ENCODE data around the gene RETREG1.
A peak's percentile ranks its signal among the peaks of the same experiment; 100 is the strongest.
"Not testable (repeated sequence)": the region's sequence is repeated elsewhere in the genome, so short reads cannot be mapped to it uniquely, and the experiment has no call there.

Gene RETREG1

DNA sequence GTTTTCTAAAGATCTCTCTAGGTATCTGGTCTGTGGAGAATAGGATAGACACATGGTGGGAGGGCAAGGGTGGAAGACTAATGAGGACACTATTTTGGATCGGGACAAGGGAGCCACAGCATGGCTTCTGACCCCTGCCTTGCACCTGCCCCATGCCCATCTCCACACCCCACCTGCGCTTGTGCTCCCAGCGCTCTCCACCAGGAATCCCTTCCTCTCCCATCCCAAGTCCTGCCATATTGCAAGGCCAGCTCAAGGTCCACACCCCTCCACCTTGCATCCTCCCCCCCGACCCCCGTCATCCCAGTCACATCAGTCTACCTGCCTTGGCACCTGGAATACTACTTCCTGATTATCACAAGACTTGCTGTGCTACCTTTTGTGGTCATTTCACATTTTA, 44.2 kb upstream of the RETREG1 start:
- TF ChIP-seq, protein P1, sequence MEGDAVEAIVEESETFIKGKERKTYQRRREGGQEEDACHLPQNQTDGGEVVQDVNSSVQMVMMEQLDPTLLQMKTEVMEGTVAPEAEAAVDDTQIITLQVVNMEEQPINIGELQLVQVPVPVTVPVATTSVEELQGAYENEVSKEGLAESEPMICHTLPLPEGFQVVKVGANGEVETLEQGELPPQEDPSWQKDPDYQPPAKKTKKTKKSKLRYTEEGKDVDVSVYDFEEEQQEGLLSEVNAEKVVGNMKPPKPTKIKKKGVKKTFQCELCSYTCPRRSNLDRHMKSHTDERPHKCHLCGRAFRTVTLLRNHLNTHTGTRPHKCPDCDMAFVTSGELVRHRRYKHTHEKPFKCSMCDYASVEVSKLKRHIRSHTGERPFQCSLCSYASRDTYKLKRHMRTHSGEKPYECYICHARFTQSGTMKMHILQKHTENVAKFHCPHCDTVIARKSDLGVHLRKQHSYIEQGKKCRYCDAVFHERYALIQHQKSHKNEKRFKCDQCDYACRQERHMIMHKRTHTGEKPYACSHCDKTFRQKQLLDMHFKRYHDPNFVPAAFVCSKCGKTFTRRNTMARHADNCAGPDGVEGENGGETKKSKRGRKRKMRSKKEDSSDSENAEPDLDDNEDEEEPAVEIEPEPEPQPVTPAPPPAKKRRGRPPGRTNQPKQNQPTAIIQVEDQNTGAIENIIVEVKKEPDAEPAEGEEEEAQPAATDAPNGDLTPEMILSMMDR (IDR thresholded peaks at IDR 0.05; ENCODE audit: low read depth, low read length, missing control alignments): no peak
- DNase-seq (ENCODE audit: low read depth): no peak
- H3K4me3 ChIP-seq (ENCODE audit: low read depth, low read length): no peak overlapping the region
- in situ Hi-C loops (cut with HindIII; ENCODE audit: low sequenced_read_pairs): loop anchor here (10.0 kb wide), 1 partner anchor 56 kb away; no protein-coding TSS in a partner anchor

DNA sequence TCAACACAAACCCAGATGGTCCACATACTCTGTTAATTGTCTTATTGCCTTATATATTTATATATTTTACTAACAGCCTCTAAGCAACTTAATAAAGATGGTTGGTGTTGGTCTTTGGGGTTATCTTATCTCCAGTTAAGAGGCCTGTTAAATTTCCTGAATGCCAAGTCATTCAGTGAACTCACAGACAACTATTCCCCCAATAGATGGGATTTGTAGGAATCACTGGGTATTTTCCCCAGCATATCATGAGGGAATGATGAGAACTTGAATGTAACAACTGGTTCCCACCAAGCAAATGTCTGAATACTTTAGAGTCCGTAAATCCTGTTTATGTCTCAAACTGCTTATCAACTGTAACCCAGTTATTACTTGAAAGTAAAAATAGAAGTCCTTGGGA, 42.7 kb upstream of the RETREG1 start:
- H3K4me3 ChIP-seq (ENCODE audit: low read depth, low read length): no peak overlapping the region
- no peak for DNase-seq (ENCODE audit: low read depth)
- TF ChIP-seq, protein P1 (IDR thresholded peaks at IDR 0.05; ENCODE audit: low read depth, low read length, missing control alignments): no peak
- in situ Hi-C loops (cut with HindIII; ENCODE audit: low sequenced_read_pairs): no loop called here

DNA sequence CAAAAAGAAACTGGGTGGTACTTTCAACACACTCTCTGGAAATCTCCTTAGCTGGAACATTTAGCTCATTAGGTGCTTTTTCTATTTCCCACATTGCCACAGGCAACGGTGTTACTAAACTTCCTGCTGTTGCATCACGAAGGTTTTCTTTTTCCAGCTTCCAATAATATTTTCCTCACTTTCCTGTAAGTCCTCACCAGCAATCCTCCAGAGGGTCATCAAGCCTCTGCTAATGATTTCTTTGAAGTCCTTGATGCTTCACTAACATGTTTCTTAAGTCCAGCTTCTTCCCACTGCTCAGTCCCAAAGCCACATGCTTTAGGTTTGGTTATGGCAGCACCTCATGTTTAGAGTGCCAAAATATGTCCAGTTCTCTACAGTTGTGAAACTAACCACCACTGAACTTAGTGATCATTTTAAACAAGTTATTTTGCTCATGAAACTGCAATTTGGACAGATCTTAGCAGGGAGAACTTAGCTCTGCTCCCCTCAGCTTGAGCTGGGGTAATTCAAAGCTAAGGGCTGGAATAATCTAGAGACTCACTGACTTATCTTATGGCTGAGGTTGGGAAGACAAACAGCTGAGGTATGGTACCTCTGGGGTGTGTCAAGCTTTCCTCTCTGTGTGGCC, 39.9 kb upstream of the RETREG1 start:
- in situ Hi-C loops (cut with HindIII; ENCODE audit: low sequenced_read_pairs): no loop called here
- TF ChIP-seq, protein P1 (IDR thresholded peaks at IDR 0.05; ENCODE audit: low read depth, low read length, missing control alignments): no peak
- H3K4me3 ChIP-seq (ENCODE audit: low read depth, low read length): no peak overlapping the region
- DNase-seq (ENCODE audit: low read depth): peak; percentile 53

DNA sequence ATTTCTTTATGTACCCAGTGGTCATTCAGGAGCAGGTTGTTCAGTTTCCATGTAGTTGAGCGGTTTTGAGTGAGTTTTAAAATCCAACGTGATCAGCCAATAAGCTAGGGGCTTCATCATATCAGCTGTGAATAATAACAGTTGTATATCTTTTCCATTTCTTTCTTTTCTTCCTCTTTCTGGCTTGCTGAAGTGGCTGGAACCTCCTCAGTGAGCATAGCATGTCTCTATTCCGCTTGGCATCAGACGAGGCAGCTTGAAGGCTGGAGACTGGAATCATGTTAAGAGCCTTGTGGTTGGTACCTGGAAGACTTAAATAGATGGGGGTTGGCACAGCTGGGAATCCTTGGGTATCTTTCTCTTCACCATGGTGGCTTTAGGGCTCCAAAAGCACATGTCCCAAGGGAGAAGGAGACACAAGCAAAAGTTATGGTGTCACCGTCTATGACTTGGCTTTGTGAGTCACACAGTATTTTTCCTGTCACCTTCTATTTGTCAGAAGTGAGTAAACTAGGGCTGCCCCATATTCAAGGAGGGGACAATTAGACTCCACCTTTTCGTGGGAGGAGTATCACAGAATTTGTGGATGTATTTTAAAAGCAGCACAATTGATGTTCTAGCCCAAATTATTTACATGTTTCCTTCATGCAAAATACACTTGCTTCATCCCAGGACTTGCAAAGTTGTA, 38.0 kb upstream of the RETREG1 start:
- no peak overlapping the region for H3K4me3 ChIP-seq (ENCODE audit: low read depth, low read length)
- no peak for DNase-seq (ENCODE audit: low read depth)
- in situ Hi-C loops (cut with HindIII; ENCODE audit: low sequenced_read_pairs): no loop called here
- TF ChIP-seq, protein P1 (IDR thresholded peaks at IDR 0.05; ENCODE audit: low read depth, low read length, missing control alignments): no peak

DNA sequence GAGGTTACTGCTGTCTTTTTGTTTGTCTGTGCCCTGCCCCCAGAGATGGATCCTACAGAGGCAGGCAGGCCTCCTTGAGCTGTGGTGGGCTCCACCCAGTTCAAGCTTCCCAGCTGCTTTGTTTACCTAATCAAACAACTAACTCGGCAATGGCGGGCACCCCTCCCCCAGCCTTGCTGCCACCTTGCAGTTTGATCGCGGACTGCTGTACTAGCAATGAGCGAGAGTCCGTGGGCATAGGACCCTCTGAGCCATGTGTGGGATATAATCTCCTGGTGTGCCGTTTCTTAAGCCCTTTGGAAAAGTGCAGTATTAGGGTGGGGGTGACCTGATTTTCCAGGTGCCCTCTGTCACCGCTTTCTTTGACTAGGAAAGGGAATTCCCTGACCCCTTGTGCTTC, 31.9 kb upstream of the RETREG1 start:
- H3K4me3 ChIP-seq (ENCODE audit: low read depth, low read length); DNase-seq (ENCODE audit: low read depth); in situ Hi-C loops (cut with HindIII; ENCODE audit: low sequenced_read_pairs): not testable (repeated sequence)

DNA sequence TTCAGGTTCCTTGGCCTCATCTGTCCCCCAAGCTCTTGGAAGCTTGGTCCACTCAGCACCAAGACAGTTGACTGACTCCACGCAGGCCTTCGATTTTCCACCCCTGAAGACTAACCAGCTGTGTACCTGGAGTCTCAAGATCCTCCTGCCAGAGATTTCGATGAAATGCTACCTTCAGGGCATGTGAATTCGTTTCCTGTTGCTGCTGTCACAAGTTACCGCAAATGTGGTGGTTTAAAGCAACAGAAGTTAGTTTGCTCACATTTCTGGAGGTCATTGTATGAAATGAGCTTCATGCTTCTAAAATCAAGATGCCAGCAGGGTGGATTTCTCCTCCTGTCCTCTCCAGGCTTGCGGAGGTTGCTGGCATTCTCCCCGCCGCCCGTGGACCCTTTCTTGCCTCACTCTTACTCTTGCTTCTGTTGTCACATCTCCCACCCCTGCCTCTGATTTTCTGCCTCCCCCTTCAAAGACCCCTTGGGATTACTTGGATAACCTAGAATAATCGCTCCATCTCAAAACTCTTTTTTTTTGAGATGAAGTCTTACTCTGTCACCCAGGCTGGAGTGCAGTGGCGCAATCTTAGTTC, 27.6 kb upstream of the RETREG1 start:
- in situ Hi-C loops (cut with HindIII; ENCODE audit: low sequenced_read_pairs): no loop called here
- no peak for DNase-seq (ENCODE audit: low read depth)

More for the DNA sequence above, 27.6 kb upstream of the RETREG1 start:
- H3K4me3 ChIP-seq (ENCODE audit: low read depth, low read length): no peak overlapping the region
- TF ChIP-seq, protein P1 (IDR thresholded peaks at IDR 0.05; ENCODE audit: low read depth, low read length, missing control alignments): no peak

All from astrocyte of the cerebellum (primary cell).